Aorta (tissue), 5 donors: ENCODE results near the gene STK32B. TPM values are rescaled to one million over a fixed set of nuclear protein-coding genes. Genes with fewer than 3 reads are reported as not detected.

Experiments
- ATAC-seq: fragments of 200-7000 bp; cut with Tn5 transposase; one replicate; pipeline ENCODE4 v1.9.1; 2022; ENCODE audit warnings: moderate library complexity; ENCODE audit not compliant: low FRiP score
- DNase-seq, 2 donors: peaks; one replicate each; pipeline ENCODE4 v3.0.0-alpha.2; 2020
- H3K27ac ChIP-seq, 2 donors: one replicate each; pipeline ENCODE4 v1.5.1; 2013; ENCODE audit warnings: low read length in 2 of 2, mild to moderate bottlenecking in 2 of 2, moderate library complexity in 2 of 2, control low read depth in 1 of 2, inconsistent platforms in 1 of 2, low read depth in 1 of 2
- H3K27me3 ChIP-seq, 2 donors: one replicate each; pipeline ENCODE4 v1.6.1; 2013; ENCODE audit warnings: control low read depth in 1 of 2, low read length in 1 of 2, mild to moderate bottlenecking in 1 of 2, moderate library complexity in 1 of 2; ENCODE audit not compliant: insufficient read depth in 2 of 2, control insufficient read depth in 1 of 2
- H3K36me3 ChIP-seq, 2 donors: one replicate each; pipeline ENCODE4 v1.6.1; 2013; ENCODE audit warnings: control low read depth in 1 of 2, low read length in 1 of 2, mild to moderate bottlenecking in 1 of 2; ENCODE audit not compliant: insufficient read depth in 2 of 2, control insufficient read depth in 1 of 2
- H3K4me1 ChIP-seq, 2 donors: one replicate each; pipeline ENCODE4 v1.6.1; 2013; ENCODE audit warnings: low read length in 2 of 2, control low read depth in 1 of 2, mild to moderate bottlenecking in 1 of 2, moderate library complexity in 1 of 2; ENCODE audit not compliant: insufficient read depth in 2 of 2, control insufficient read depth in 1 of 2
- H3K4me3 ChIP-seq, 2 donors: one replicate each; pipeline ENCODE4 v1.5.1; 2013; ENCODE audit warnings: low read length in 2 of 2, control low read depth in 1 of 2, mild to moderate bottlenecking in 1 of 2
- H3K9me3 ChIP-seq: one replicate; pipeline ENCODE4 v1.6.1; 2013; ENCODE audit warnings: mild to moderate bottlenecking, low read length; ENCODE audit not compliant: control insufficient read depth
- WGBS, 2 donors: extraction: QIAGEN DNeasy Blood & Tissue Kit; methylation state at CpG; one replicate each; pipeline ENCODE4 v1.1.7; 2013; 5-methylcytosine and 5-hydroxymethylcytosine counted together
- intact Hi-C, 2 donors: fragments of 100-400 bp; cut with DNase I; formaldehyde crosslinking; loops; one replicate each; pipeline versions ENCODE4 v1.14.2 to v1.15.0; 2022
- polyA plus RNA-seq, 2 donors: library from polyadenylated mRNA; stranded (reverse); fragments of 200-250 nt; gene quantifications; one replicate each; pipeline ENCODE4 v1.2.3, GENCODE V29; 2013
- total RNA-seq, 2 donors: library from RNA; stranded (reverse); fragmentation: NEBNext Ultra II Directional; extraction: Animal tissue kit (Norgen Biotek cat#: 25700); gene quantifications; one replicate each; pipeline ENCODE4 v1.2.1, GENCODE V29; 2021
- donor health status: healthy with polysubstance abuse.
- donor health status: Bipolar disorder and iron deficiency.
- donor health status: DM: no; HTN: no; CAD: no.
- donor health status: DM: no; HTN: no; CAD: no.
- donor health status: DM: yes; HTN: yes; CAD: no.

Gene STK32B
- total and polyA plus RNA-seq, 4 donors = 0.63 to 4.1 (median 1.9) TPM

- H3K4me1 ChIP-seq = peaks cover 0 to 5% of the 10 kb centered on the region in 2 donors
- ATAC-seq = no peak
- peak overlapping the region in 1 of 2 donors; percentile 84 for H3K27ac ChIP-seq
Observed at GRCh38 chr4:5034206-5034605, 17.1 kb upstream of the STK32B start.

GRCh38 chr4:5036239-5036638 lies 15.0 kb upstream of the STK32B start:
- peak overlapping the region in 1 of 2 donors; percentile 12 for H3K27ac ChIP-seq
- H3K4me3 ChIP-seq = no peak overlapping the region
- DNase-seq (no peak), ATAC-seq (no peak)
- H3K9me3 ChIP-seq = no peaks in the 10 kb centered on the region
- no peaks in the 10 kb centered on the region for H3K27me3 ChIP-seq
- no peaks in the 10 kb centered on the region for H3K36me3 ChIP-seq
- peaks cover 0 to 5% of the 10 kb centered on the region in 2 donors for H3K4me1 ChIP-seq
- 44 to 48% methylated on average over 5 of the region's 5 CpGs for WGBS, 2 donors
- intact Hi-C loops = no loop called here

More at GRCh38 chr4:5034206-5034605, 17.1 kb upstream of the STK32B start:
- no peaks in the 10 kb centered on the region for H3K9me3 ChIP-seq
- H3K4me3 ChIP-seq = no peak overlapping the region
- 16 to 29% methylated on average over 8 of the region's 8 CpGs for WGBS, 2 donors
- H3K27me3 ChIP-seq = no peaks in the 10 kb centered on the region
- no peak for DNase-seq
- no peaks in the 10 kb centered on the region for H3K36me3 ChIP-seq
- intact Hi-C loops = no loop called here

- Histone ChIP-seq H3K4me1 (peaks cover 0 to 5% of the 10 kb centered on the region in 2 donors), H3K27me3 (no peaks in the 10 kb centered on the region), H3K4me3 (no peak overlapping the region), H3K27ac (peak overlapping the region in 1 of 2 donors; percentile 2), H3K36me3 (no peaks in the 10 kb centered on the region), H3K9me3 (no peaks in the 10 kb centered on the region)
- 24 to 28% methylated on average over 8 of the region's 8 CpGs for WGBS, 2 donors
- intact Hi-C loops = no loop called here
- peak; percentile 65 for ATAC-seq
- no peak for DNase-seq
Observed at GRCh38 chr4:5037553-5038551, 13.4 kb upstream of the STK32B start.

GRCh38 chr4:5039800-5040199 lies 11.5 kb upstream of the STK32B start:
- Histone ChIP-seq H3K4me3 (no peak overlapping the region), H3K27me3 (no peaks in the 10 kb centered on the region), H3K27ac (no peak overlapping the region), H3K4me1 (no peaks in the 10 kb centered on the region), H3K9me3 (no peaks in the 10 kb centered on the region), H3K36me3 (no peaks in the 10 kb centered on the region)
- no peak for DNase-seq
- intact Hi-C loops = no loop called here
- WGBS, 2 donors = 96 to 98% methylated on average over 7 of the region's 7 CpGs
- no peak for ATAC-seq

GRCh38 chr4:5040856-5041620 lies 10.2 kb upstream of the STK32B start:
- no peaks in the 10 kb centered on the region for H3K36me3 ChIP-seq
- no peaks in the 10 kb centered on the region for H3K27me3 ChIP-seq
- 71 to 81% methylated on average over 9 of the region's 9 CpGs for WGBS, 2 donors
- H3K9me3 ChIP-seq = no peaks in the 10 kb centered on the region
- intact Hi-C loops = no loop called here
- DNase-seq (no peak), ATAC-seq (no peak)
- H3K27ac ChIP-seq = no peak overlapping the region
- H3K4me1 ChIP-seq = no peaks in the 10 kb centered on the region
- no peak overlapping the region for H3K4me3 ChIP-seq

- H3K27me3 ChIP-seq = no peaks in the 10 kb centered on the region
- intact Hi-C loops = no loop called here
- 65 to 75% methylated on average over 7 of the region's 7 CpGs for WGBS, 2 donors
- no peaks in the 10 kb centered on the region for H3K36me3 ChIP-seq
- DNase-seq = no peak
- no peak overlapping the region for H3K27ac ChIP-seq
- no peaks in the 10 kb centered on the region for H3K9me3 ChIP-seq
- H3K4me1 ChIP-seq = no peaks in the 10 kb centered on the region
- no peak for ATAC-seq
- no peak overlapping the region for H3K4me3 ChIP-seq
Observed at GRCh38 chr4:5041699-5042098, 9.6 kb upstream of the STK32B start.

- intact Hi-C loops = no loop called here
- no peak overlapping the region for H3K27ac ChIP-seq
Observed at GRCh38 chr4:5043579-5043978, 7.7 kb upstream of the STK32B start.

GRCh38 chr4:5044341-5044740 lies 6.9 kb upstream of the STK32B start:
- Histone ChIP-seq H3K36me3 (no peaks in the 10 kb centered on the region), H3K9me3 (no peaks in the 10 kb centered on the region), H3K27ac (no peak overlapping the region), H3K4me1 (no peaks in the 10 kb centered on the region), H3K27me3 (no peaks in the 10 kb centered on the region), H3K4me3 (no peak overlapping the region)
- no peak for DNase-seq
- intact Hi-C loops = no loop called here
- 82 to 83% methylated on average over 3 of the region's 3 CpGs for WGBS, 2 donors
- no peak for ATAC-seq

More at GRCh38 chr4:5043579-5043978, 7.7 kb upstream of the STK32B start:
- WGBS, 2 donors = 68 to 77% methylated on average over 6 of the region's 6 CpGs
- H3K4me3 ChIP-seq = no peak overlapping the region
- H3K27me3 ChIP-seq = no peaks in the 10 kb centered on the region
- ATAC-seq (no peak), DNase-seq (no peak)
- H3K4me1 ChIP-seq = no peaks in the 10 kb centered on the region
- H3K36me3 ChIP-seq = no peaks in the 10 kb centered on the region
- H3K9me3 ChIP-seq = no peaks in the 10 kb centered on the region
